Neutrophil (primary cell): Measurements from ENCODE around the gene GNAI1.

Experiments
- H3K27ac ChIP-seq: fragments of 200-600 bp; sonication (generic); 2 replicates; pipeline ENCODE4 v1.5.1; 2016; ENCODE audit warnings: mild to moderate bottlenecking, moderate library complexity
- H3K27me3 ChIP-seq: fragments of 200-600 bp; sonication (generic); 2 replicates; pipeline ENCODE4 v1.6.0; 2016; ENCODE audit warnings: mild to moderate bottlenecking
- H3K36me3 ChIP-seq: fragments of 200-600 bp; sonication (generic); 2 replicates; pipeline ENCODE4 v1.5.1; 2017
- H3K4me1 ChIP-seq, 2 experiments: fragments of 200-600 bp in 1 of 2; sonication (generic) in 1 of 2; 1 replicate in 1 of 2; 2 replicates in 1 of 2; pipeline versions ENCODE4 v1.5.1 to v1.6.1; 2013 to 2016; ENCODE audit warnings: low read depth in 1 of 2, low read length in 1 of 2, mild to moderate bottlenecking in 1 of 2, moderate library complexity in 1 of 2; ENCODE audit not compliant: control insufficient read depth in 1 of 2, insufficient read depth in 1 of 2
- H3K4me3 ChIP-seq, 2 experiments: fragments of 200-600 bp in 1 of 2; sonication (generic) in 1 of 2; 1 replicate in 1 of 2; 2 replicates in 1 of 2; pipeline ENCODE4 v1.5.1; 2013 to 2016; ENCODE audit warnings: low read depth in 1 of 2, low read length in 1 of 2, mild to moderate bottlenecking in 1 of 2, moderate library complexity in 1 of 2
- H3K9me3 ChIP-seq: fragments of 200-600 bp; sonication (generic); 2 replicates; pipeline ENCODE4 v1.5.1; 2016
- TF ChIP-seq, protein P1 (sequence below): fragments of 200-600 bp; sonication (generic); IDR thresholded peaks from 2 replicates; pipeline ENCODE4 v1.5.1; 2016; ENCODE audit warnings: antibody characterized with exemption

The GNAI1 gene

DNA sequence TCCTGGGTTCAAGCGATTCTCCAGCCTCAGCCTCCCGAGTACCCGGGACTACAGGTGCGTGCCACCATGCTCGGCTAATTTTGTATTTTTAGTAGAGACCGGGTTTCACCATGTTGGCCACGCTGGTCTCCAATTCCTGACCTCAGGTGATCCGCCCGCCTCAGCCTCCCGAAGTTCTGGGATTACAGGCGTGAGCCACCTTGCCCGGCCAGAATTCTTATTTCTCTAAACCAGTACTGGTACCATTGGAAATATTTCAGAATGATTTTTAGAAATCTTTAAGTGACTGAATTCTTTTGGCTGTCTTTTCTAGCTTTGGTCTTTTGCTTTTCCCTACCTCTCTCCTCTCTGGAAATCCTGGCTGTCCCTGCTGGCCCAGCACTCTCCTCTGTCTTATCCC lies 2.8 kb downstream of the GNAI1 start:
- H3K9me3 ChIP-seq = no peaks in the 10 kb centered on the region
- TF ChIP-seq, protein P1, sequence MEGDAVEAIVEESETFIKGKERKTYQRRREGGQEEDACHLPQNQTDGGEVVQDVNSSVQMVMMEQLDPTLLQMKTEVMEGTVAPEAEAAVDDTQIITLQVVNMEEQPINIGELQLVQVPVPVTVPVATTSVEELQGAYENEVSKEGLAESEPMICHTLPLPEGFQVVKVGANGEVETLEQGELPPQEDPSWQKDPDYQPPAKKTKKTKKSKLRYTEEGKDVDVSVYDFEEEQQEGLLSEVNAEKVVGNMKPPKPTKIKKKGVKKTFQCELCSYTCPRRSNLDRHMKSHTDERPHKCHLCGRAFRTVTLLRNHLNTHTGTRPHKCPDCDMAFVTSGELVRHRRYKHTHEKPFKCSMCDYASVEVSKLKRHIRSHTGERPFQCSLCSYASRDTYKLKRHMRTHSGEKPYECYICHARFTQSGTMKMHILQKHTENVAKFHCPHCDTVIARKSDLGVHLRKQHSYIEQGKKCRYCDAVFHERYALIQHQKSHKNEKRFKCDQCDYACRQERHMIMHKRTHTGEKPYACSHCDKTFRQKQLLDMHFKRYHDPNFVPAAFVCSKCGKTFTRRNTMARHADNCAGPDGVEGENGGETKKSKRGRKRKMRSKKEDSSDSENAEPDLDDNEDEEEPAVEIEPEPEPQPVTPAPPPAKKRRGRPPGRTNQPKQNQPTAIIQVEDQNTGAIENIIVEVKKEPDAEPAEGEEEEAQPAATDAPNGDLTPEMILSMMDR = no peak
- no peak overlapping the region for H3K27ac ChIP-seq
- H3K4me3 ChIP-seq = no peak overlapping the region
- no peaks in the 10 kb centered on the region for H3K36me3 ChIP-seq
- H3K4me1 ChIP-seq = peaks cover 10 to 20% of the 10 kb centered on the region in 2 experiments
- H3K27me3 ChIP-seq = peaks cover 71% of the 10 kb centered on the region

DNA sequence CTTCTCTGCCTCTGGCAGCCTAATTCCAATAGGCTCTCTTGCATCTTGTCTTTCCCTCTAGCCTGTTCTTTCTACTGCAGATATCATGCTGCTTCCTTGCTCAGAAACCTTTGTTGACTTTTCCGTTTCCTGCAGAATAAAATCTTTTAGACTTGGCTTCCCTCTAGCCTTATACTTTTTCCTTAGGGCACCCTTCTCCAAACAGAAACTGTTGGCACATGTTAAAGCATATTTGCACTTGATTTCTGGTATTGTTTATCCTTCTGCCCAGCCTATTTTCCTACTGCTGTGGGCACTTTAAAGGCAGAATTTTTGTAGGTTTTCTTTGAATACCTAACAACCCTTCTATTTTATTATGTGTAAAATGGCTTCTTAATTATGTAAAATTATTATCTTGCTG lies 4.6 kb downstream of the GNAI1 start:
- Histone ChIP-seq H3K9me3 (no peaks in the 10 kb centered on the region), H3K36me3 (no peaks in the 10 kb centered on the region), H3K4me1 (peaks cover 9 to 16% of the 10 kb centered on the region in 2 experiments), H3K27ac (no peak overlapping the region), H3K27me3 (peaks cover 53% of the 10 kb centered on the region), H3K4me3 (no peak overlapping the region)
- TF ChIP-seq, protein P1 = no peak

DNA sequence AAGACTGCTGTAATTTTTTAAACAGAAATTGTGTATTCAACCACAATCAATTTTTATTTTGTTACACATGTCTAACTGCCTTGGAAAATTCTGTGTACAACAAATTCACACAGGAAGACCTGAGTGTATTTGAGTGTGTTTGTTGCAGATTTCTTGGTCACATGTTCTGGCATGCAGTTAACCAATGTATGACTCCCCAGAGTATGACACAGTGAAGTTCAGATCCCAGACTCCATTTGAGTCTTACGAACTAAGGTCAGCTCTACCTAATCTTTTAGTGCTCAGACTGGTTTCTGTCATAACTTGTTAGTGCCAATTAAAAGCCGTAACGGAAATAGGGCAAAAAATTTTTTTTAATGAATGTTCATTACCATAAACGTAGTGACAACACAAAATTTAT lies 5.8 kb downstream of the GNAI1 start:
- no peaks in the 10 kb centered on the region for H3K9me3 ChIP-seq
- no peaks in the 10 kb centered on the region for H3K36me3 ChIP-seq
- no peak overlapping the region for H3K4me3 ChIP-seq
- TF ChIP-seq, protein P1 = no peak
- peaks cover 42% of the 10 kb centered on the region for H3K27me3 ChIP-seq
- H3K27ac ChIP-seq = no peak overlapping the region
- peaks cover 5 to 8% of the 10 kb centered on the region in 2 experiments for H3K4me1 ChIP-seq

DNA sequence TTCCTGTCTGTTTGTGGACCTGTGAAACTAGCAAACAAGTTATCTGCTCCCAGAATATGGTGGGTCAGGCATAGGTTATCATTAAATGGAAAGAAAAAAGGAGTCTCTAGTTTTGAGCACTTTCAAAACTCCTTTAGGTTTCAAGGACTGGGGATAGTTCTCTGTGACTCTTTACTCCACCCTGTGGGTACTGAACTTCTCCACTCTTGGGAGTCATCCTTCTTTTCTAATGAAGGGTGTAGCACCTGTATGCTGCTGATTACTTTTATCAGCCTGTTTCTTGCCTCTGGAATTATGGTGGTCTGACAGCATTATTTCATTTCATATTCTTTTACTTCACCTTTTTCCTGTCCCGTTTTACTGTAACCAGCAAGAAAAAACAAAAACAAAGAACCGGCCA lies 6.7 kb downstream of the GNAI1 start:
- peaks cover 32% of the 10 kb centered on the region for H3K27me3 ChIP-seq
- H3K4me1 ChIP-seq = no peaks in the 10 kb centered on the region
- H3K36me3 ChIP-seq = no peaks in the 10 kb centered on the region
- H3K27ac ChIP-seq = no peak overlapping the region
- TF ChIP-seq, protein P1 = no peak
- H3K9me3 ChIP-seq = no peaks in the 10 kb centered on the region
- H3K4me3 ChIP-seq = no peak overlapping the region

DNA sequence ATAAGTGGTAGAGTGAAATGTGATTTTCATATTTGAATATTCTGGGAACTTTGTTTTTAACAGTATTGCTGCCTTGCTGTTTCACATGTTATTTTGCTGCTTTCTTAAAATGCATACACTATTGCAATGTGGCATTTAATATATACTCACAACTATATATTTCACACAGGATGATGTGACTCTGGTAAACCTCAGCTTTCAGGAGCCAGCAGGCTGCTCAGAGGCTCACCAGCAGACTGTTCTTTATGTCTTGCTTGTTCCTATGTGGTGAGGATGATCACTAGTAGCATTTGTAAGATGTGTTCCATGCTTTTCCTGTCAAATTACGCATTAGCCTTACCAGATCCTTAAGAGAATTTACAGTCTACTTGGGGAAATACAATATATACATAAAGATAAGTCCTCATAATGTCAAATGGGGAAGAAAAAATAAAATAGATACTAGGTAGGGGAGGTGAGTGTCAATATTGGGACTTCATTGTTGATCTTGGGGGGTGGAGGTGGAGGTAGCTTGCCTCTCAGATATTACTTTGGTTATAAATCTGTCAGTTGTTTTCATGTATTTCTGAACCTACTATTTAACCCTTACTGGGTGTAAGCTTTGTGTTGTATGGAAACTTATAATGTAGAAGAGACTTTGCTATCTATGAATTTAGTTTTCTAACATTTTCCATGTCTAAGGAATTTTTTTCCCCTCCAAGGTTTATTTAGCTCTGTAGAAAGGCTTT lies 8.4 kb downstream of the GNAI1 start:
- Histone ChIP-seq H3K4me3 (no peak overlapping the region), H3K27me3 (peaks cover 15% of the 10 kb centered on the region), H3K4me1 (no peaks in the 10 kb centered on the region)

More for the DNA sequence above, 8.4 kb downstream of the GNAI1 start:
- no peak overlapping the region for H3K27ac ChIP-seq
- no peaks in the 10 kb centered on the region for H3K9me3 ChIP-seq
- no peaks in the 10 kb centered on the region for H3K36me3 ChIP-seq
- TF ChIP-seq, protein P1 = no peak
